ENCODE results near the gene CCDC12.

- TF ChIP-seq EZH2 (IDR thresholded peaks at IDR 0.05; ENCODE audit: borderline replicate concordance, insufficient read depth, low read depth, low read length, poor library complexity, severe bottlenecking) (no peak), CTCF (IDR thresholded peaks at IDR 0.05) (no peak)
Measured at GRCh38 chr3:47001731-47002170, 25.2 kb upstream of the CCDC12 start.

All from B cell (primary cell).